K562 (cell line): ENCODE data around the gene PCDHA9. TPM values are rescaled to one million over a fixed set of nuclear protein-coding genes. Genes with fewer than 3 reads are reported as not detected.

ENCODE experiments used
- ATAC-seq: fragments of 200-7000 bp; cut with Tn5 transposase; 3 replicates; pipeline ENCODE4 v1.9.1; 2020; ENCODE audit warnings: moderate library complexity
- BruUV-seq: library from RNA; stranded (reverse); fragments of 400-500 nt; replicated peaks from 2 replicates; lab custom pipeline; 2021; lab: Mats Ljungman, UMichigan
- CTCF ChIA-PET: fragments of 300-600 bp; formaldehyde crosslinking; extraction: SDS; loops from one replicate; lab custom pipeline; 2021; ENCODE audit warnings: low intra/inter-chr PET ratio; lab: Yijun Ruan, JAX
- POLR2A ChIA-PET: fragments of 300-600, 350-650 bp; sonication (Branson Sonifier 250); formaldehyde crosslinking; extraction: SDS; loops from one replicate; lab custom pipeline; 2021; ENCODE audit warnings: antibody characterized with exemption, inconsistent platforms; lab: Yijun Ruan, JAX
- DNase-seq, 4 experiments: peaks; one replicate each; pipeline versions ENCODE4 v3.0.0 to v3.0.0-alpha.2; 2011 to 2018; ENCODE audit warnings: low spot score in 3 of 4, mixed read lengths in 3 of 4; ENCODE audit errors: extremely low read depth in 1 of 4
- FAIRE-seq: peaks from 2 replicates; lab custom pipeline; 2011; peaks lifted over from hg19 to GRCh38; lab: Jason Lieb, UNC
- H2AFZ ChIP-seq: 2 replicates; pipeline ENCODE4 v1.6.0; 2011; ENCODE audit warnings: low read depth, low read length, control low read depth, inconsistent platforms
- H3K27ac ChIP-seq: fragments of 200-600 bp; 3 replicates; pipeline ENCODE4 v1.8.0; 2011; ENCODE audit warnings: low read depth, mild to moderate bottlenecking, control low read depth, inconsistent platforms, low read length, moderate library complexity, mixed read lengths; ENCODE audit errors: extremely low read depth
- H3K27me3 ChIP-seq, 2 experiments: fragments of 300-600 bp in 1 of 2; 2 replicates in 1 of 2; 3 replicates in 1 of 2; pipeline versions ENCODE4 v1.6.0 to v1.8.0; 2011; ENCODE audit warnings: inconsistent platforms in 2 of 2, low read length in 2 of 2, mild to moderate bottlenecking in 1 of 2, mixed read lengths in 1 of 2, moderate library complexity in 1 of 2; ENCODE audit not compliant: control insufficient read depth in 2 of 2, insufficient read depth in 2 of 2
- H3K36me3 ChIP-seq: fragments of 300-600 bp; 3 replicates; pipeline ENCODE4 v1.8.0; 2011; ENCODE audit warnings: mild to moderate bottlenecking, low read length, inconsistent platforms; ENCODE audit not compliant: control insufficient read depth, insufficient read depth
- H3K4me1 ChIP-seq, 2 experiments: fragments of 200-600 bp in 1 of 2; replicated peaks in 1 of 2; 2 replicates in 1 of 2; 3 replicates in 1 of 2; pipeline versions ENCODE4 v1.5.1 to v1.8.0; 2011; ENCODE audit warnings: inconsistent platforms in 2 of 2, low read length in 2 of 2, mild to moderate bottlenecking in 1 of 2, mixed read lengths in 1 of 2, moderate library complexity in 1 of 2; ENCODE audit not compliant: control insufficient read depth in 2 of 2, insufficient read depth in 2 of 2
- H3K4me2 ChIP-seq: 2 replicates; pipeline ENCODE4 v1.6.1; 2011; ENCODE audit warnings: low read length, control low read depth, inconsistent platforms, mixed read lengths; ENCODE audit not compliant: insufficient read depth
- H3K4me3 ChIP-seq: fragments of 200-600 bp; sonication (generic), shearing (Covaris generic); 2 replicates; pipeline ENCODE4 v1.5.1; 2016; ENCODE audit warnings: control low read depth, inconsistent platforms
- H3K79me2 ChIP-seq: fragments of 200-600 bp; 3 replicates; pipeline ENCODE4 v1.8.0; 2011; ENCODE audit warnings: low read length, inconsistent platforms; ENCODE audit not compliant: control insufficient read depth, insufficient read depth
- H3K9ac ChIP-seq, 2 experiments: 2 replicates each; pipeline versions ENCODE4 v1.6.0 to v1.6.1; 2011; ENCODE audit warnings: low read depth in 2 of 2, low read length in 2 of 2, control low read depth in 1 of 2, inconsistent platforms in 1 of 2, mild to moderate bottlenecking in 1 of 2, mixed read lengths in 1 of 2; ENCODE audit not compliant: insufficient read depth in 1 of 2
- H3K9me1 ChIP-seq: one replicate; pipeline ENCODE4 v1.6.0; 2011; ENCODE audit warnings: inconsistent platforms, mild to moderate bottlenecking, low read length, moderate library complexity; ENCODE audit not compliant: control insufficient read depth, insufficient read depth
- H3K9me3 ChIP-seq: replicated peaks from 2 replicates; pipeline ENCODE4 v1.5.1; 2011; ENCODE audit warnings: low read depth, low read length, inconsistent platforms; ENCODE audit not compliant: control insufficient read depth, insufficient read depth
- H4K20me1 ChIP-seq: replicated peaks from 2 replicates; pipeline ENCODE4 v1.6.1; 2011; ENCODE audit warnings: low read length, inconsistent platforms, mixed read lengths; ENCODE audit not compliant: control insufficient read depth, insufficient read depth
- ARID3A ChIP-seq: IDR thresholded peaks from 2 replicates; pipeline ENCODE4 v1.6.1; 2012; ENCODE audit warnings: low read depth, low read length, improper control_type of control experiment, borderline replicate concordance
- BRCA1 ChIP-seq, 2 experiments: fragments of 450-650 bp in 1 of 2; sonication (generic) in 1 of 2; formaldehyde crosslinking in 1 of 2; IDR thresholded peaks; 2 replicates each; pipeline versions ENCODE4 v1.5.0 to v1.6.1; 2017 to 2020; ENCODE audit warnings: mild to moderate bottlenecking in 1 of 2, missing genetic modification reagents in 1 of 2
- BRF2 ChIP-seq: IDR thresholded peaks from 3 replicates; pipeline ENCODE4 v1.6.1; 2011; ENCODE audit warnings: borderline replicate concordance, mild to moderate bottlenecking; ENCODE audit not compliant: insufficient read length, insufficient read depth
- CBX1 ChIP-seq: sonication (generic); IDR thresholded peaks from 2 replicates; pipeline ENCODE4 v1.6.1; 2016; ENCODE audit warnings: antibody characterized with exemption, low read depth, mild to moderate bottlenecking
- CHCHD3 ChIP-seq: fragments of 250-450 bp; sonication (Bioruptor Pico); IDR thresholded peaks from 2 replicates; pipeline ENCODE4 v2.1.2; 2022; ENCODE audit warnings: mild to moderate bottlenecking
- FOXA3 ChIP-seq, 2 experiments: fragments of 450-650 bp in 1 of 2; sonication (generic) in 1 of 2; formaldehyde crosslinking; IDR thresholded peaks in 1 of 2; conservative IDR thresholded peaks in 1 of 2; 2 replicates each; pipeline versions ENCODE4 v1.4.0 to v1.8.0; 2020 to 2022; ENCODE audit warnings: mild to moderate bottlenecking in 2 of 2, missing genetic modification reagents in 1 of 2
- GTF2A2 ChIP-seq: IDR thresholded peaks from 2 replicates; pipeline ENCODE4 v1.6.1; 2016; ENCODE audit warnings: mild to moderate bottlenecking, missing genetic modification characterization, missing compliant biosample characterization
- NFYB ChIP-seq: IDR thresholded peaks from 2 replicates; pipeline ENCODE4 v1.6.1; 2011; ENCODE audit warnings: mild to moderate bottlenecking, moderate library complexity; ENCODE audit not compliant: insufficient read length; ENCODE audit errors: extremely low read depth
- RCOR1 ChIP-seq, 2 experiments: IDR thresholded peaks; 2 replicates each; pipeline ENCODE4 v1.6.1; 2012; ENCODE audit warnings: low read depth in 2 of 2, low read length in 2 of 2, borderline replicate concordance in 1 of 2, improper control_type of control experiment in 1 of 2
- THRA ChIP-seq: fragments of 450-650 bp; IDR thresholded peaks from 2 replicates; pipeline ENCODE4 v1.6.1; 2017; ENCODE audit warnings: mild to moderate bottlenecking, moderate library complexity
- U2AF1 ChIP-seq: fragments of 200-400 bp; formaldehyde crosslinking; optimal IDR thresholded peaks from 2 replicates; pipeline ENCODE3; 2017; ENCODE audit warnings: mild to moderate bottlenecking, low read depth, low read length, moderate library complexity
- ZNF717 ChIP-seq: fragments of 250-450 bp; sonication (Bioruptor Pico); IDR thresholded peaks from 2 replicates; pipeline ENCODE4 v1.5.0; 2021
- ZNF740 ChIP-seq, 3 experiments: fragments of 200-800 bp in 1 of 3; sonication (Bioruptor generic) in 1 of 3; sonication (generic) in 1 of 3; formaldehyde crosslinking in 1 of 3; IDR thresholded peaks; 2 replicates each; pipeline versions ENCODE4 v1.6.1 to v1.8.0; 2016 to 2022; ENCODE audit warnings: mild to moderate bottlenecking in 2 of 3, missing compliant biosample characterization in 2 of 3, missing genetic modification characterization in 2 of 3, missing genetic modification reagents in 1 of 3
- ZNF77 ChIP-seq: fragments of 250-450 bp; sonication (Bioruptor Pico); IDR thresholded peaks from 2 replicates; pipeline ENCODE4 v1.5.0; 2020
- WGBS: fragments of 100-300 bp; shearing (Covaris generic); methylation state at CpG from one replicate; pipeline ENCODE4 v1.1.6; 2016; ENCODE audit warnings: low coverage, mixed read lengths; ENCODE audit not compliant: insufficient coverage; ENCODE audit errors: missing lambda C conversion rate; 5-methylcytosine and 5-hydroxymethylcytosine counted together
- in situ Hi-C: fragments of 300-500 bp; cut with MboI; formaldehyde crosslinking; loops from 4 replicates; pipeline ENCODE4 v1.15.0; 2018; ENCODE audit warnings: inconsistent platforms, mixed read lengths
- intact Hi-C: fragments of 100-400 bp; cut with micrococcal nuclease; formaldehyde crosslinking; loops from 2 replicates; pipeline ENCODE4 v1.14.2; 2022
- polyA plus RNA-seq, 8 experiments: library from polyadenylated mRNA; depleted of rRNA in 4 of 8; stranded (reverse) in 5 of 8; unstranded in 3 of 8; fragments of >200 nt; fragmentation: Nextera tagmentation in 2 of 8; fragmentation: Illumina TruSeq in 1 of 8; extraction: Ambion mirVana in 2 of 8; extraction: Trizol in 1 of 8; gene quantifications; 2 replicates each; pipeline versions ENCODE4 v1.2.1 to v1.2.3, GENCODE V29; 2011 to 2014; ENCODE audit warnings: inconsistent platforms in 1 of 8, missing spikeins in 1 of 8
- total RNA-seq, 7 experiments: library from RNA; depleted of rRNA in 6 of 7; stranded (reverse); fragments of >200 nt in 6 of 7; fragmentation: Illumina TruSeq in 2 of 7; extraction: Trizol in 2 of 7; gene quantifications; 2 replicates each; pipeline versions ENCODE4 v1.2.1 to v1.2.3, GENCODE V29; 2011 to 2021; ENCODE audit warnings: low replicate concordance in 1 of 7

The PCDHA9 gene
- total and polyA plus RNA-seq, 9 of the 15 experiments (the other 6 are each of a cell fraction or from before 2014, with no cell fraction given) = not detected

- no peaks in the 10 kb centered on the region for H3K79me2 ChIP-seq
- intact Hi-C loops (no loop called here), in situ Hi-C loops (no loop called here)
- H3K4me1 ChIP-seq = no peaks in the 10 kb centered on the region
- H3K27me3 ChIP-seq = no peaks in the 10 kb centered on the region
- no peaks in the 10 kb centered on the region for H4K20me1 ChIP-seq
- no peaks in the 10 kb centered on the region for H3K9me3 ChIP-seq
- POLR2A ChIA-PET = no interaction called here
- no peaks in the 10 kb centered on the region for H3K9me1 ChIP-seq
- WGBS = 42% methylated on average over 60 of the region's 114 CpGs
- no peak overlapping the region for H3K4me3 ChIP-seq
- H2AFZ ChIP-seq = no peak overlapping the region
- no peak for DNase-seq
- ATAC-seq = no peak
- no peak overlapping the region for H3K9ac ChIP-seq
- H3K4me2 ChIP-seq = no peak overlapping the region
- no TSS peak for BruUV-seq
- H3K36me3 ChIP-seq = no peaks in the 10 kb centered on the region
- no peak for FAIRE-seq
- no peak overlapping the region for H3K27ac ChIP-seq
- CTCF ChIA-PET = interaction anchor here (0.5 kb wide), 1 partner anchor 1076 kb away, joined by 3 read pairs; no protein-coding TSS in a partner anchor
- TF ChIP-seq ZNF740 (CRISPR knock-in tag; IDR thresholded peaks at IDR 0.05) (no peak), ZNF740 (tag; IDR thresholded peaks at IDR 0.05) (no peak), BRCA1 (IDR thresholded peaks at IDR 0.05) (no peak), BRCA1 (CRISPR knock-in tag; IDR thresholded peaks at IDR 0.05) (no peak), CHCHD3 (CRISPR knock-in tag) (no peak), CBX1 (no peak), FOXA3 (CRISPR knock-in tag; conservative IDR thresholded peaks at IDR 0.05 in 1 of 2, IDR thresholded peaks at IDR 0.05 in 1 of 2) (no peak), GTF2A2 (tag) (no peak), ZNF77 (CRISPR knock-in tag) (no peak), NFYB (no peak), ZNF717 (no peak), THRA (no peak), ARID3A (no peak), BRF2 (no peak), U2AF1 (no peak), RCOR1 (IDR thresholded peaks at IDR 0.05; ENCODE audit: borderline replicate concordance in 1 of 2, low read depth in 2 of 2, low read length in 2 of 2) (no peak)
Observed at GRCh38 chr5:140870221-140871201, 22.3 kb downstream of the PCDHA9 start.
